DOHH2 (cell line): Measurements from ENCODE around the gene IFNGR2.

Source experiments
- H3F3A ChIP-seq: fragments of 200-600 bp; sonication (generic), shearing (Covaris generic); 2 replicates; pipeline ENCODE4 v1.6.0; 2016; ENCODE audit warnings: antibody characterized with exemption, mild to moderate bottlenecking; ENCODE audit not compliant: control insufficient read depth, insufficient read depth
- H3K27ac ChIP-seq: fragments of 200-600 bp; sonication (generic); 2 replicates; pipeline ENCODE4 v1.5.1; 2014; ENCODE audit warnings: low read depth, mild to moderate bottlenecking, low read length, moderate library complexity
- H3K27me3 ChIP-seq: fragments of 200-600 bp; sonication (generic); 2 replicates; pipeline ENCODE4 v1.6.1; 2014; ENCODE audit warnings: mild to moderate bottlenecking, low read length, mixed read lengths; ENCODE audit not compliant: control insufficient read depth
- H3K36me3 ChIP-seq: fragments of 200-600 bp; sonication (generic); 2 replicates; pipeline ENCODE4 v1.6.1; 2014; ENCODE audit warnings: mild to moderate bottlenecking, low read length, moderate library complexity, mixed read lengths; ENCODE audit not compliant: control insufficient read depth
- H3K4me1 ChIP-seq: fragments of 200-600 bp; sonication (generic); 2 replicates; pipeline ENCODE4 v1.6.1; 2014; ENCODE audit warnings: mild to moderate bottlenecking, low read length, mixed read lengths; ENCODE audit not compliant: control insufficient read depth
- H3K4me2 ChIP-seq: fragments of 200-600 bp; sonication (generic); 2 replicates; pipeline ENCODE4 v1.6.0; 2014; ENCODE audit warnings: mild to moderate bottlenecking, low read length, moderate library complexity
- H3K4me3 ChIP-seq: fragments of 200-600 bp; sonication (generic); 2 replicates; pipeline ENCODE4 v1.5.1; 2014; ENCODE audit warnings: mild to moderate bottlenecking, low read length, mixed read lengths
- H3K79me2 ChIP-seq: fragments of 200-600 bp; sonication (generic); 2 replicates; pipeline ENCODE4 v1.6.1; 2014; ENCODE audit warnings: mild to moderate bottlenecking, low read length, mixed read lengths; ENCODE audit not compliant: control insufficient read depth
- H3K9me2 ChIP-seq: fragments of 200-600 bp; sonication (generic); replicated peaks from 2 replicates; pipeline ENCODE4 v1.6.1; 2014; ENCODE audit warnings: mild to moderate bottlenecking, low read length, mixed read lengths; ENCODE audit not compliant: control insufficient read depth
- H3K9me3 ChIP-seq: fragments of 200-600 bp; sonication (generic); 2 replicates; pipeline ENCODE4 v1.6.1; 2014; ENCODE audit warnings: antibody characterized with exemption, low read length, mixed read lengths; ENCODE audit not compliant: control insufficient read depth, insufficient read depth
- H4K20me1 ChIP-seq: fragments of 200-600 bp; sonication (generic); 2 replicates; pipeline ENCODE4 v1.6.0; 2014; ENCODE audit warnings: low read depth, mild to moderate bottlenecking, antibody characterized with exemption, low read length, moderate library complexity; ENCODE audit not compliant: control insufficient read depth, insufficient read depth
- EZH2phosphoT487 ChIP-seq: fragments of 200-600 bp; sonication (generic); IDR thresholded peaks from 2 replicates; pipeline ENCODE4 v1.6.1; 2017; ENCODE audit warnings: borderline replicate concordance, mild to moderate bottlenecking, antibody characterized with exemption, low read length, moderate library complexity, mixed read lengths
- TF ChIP-seq, protein P1 (sequence below): fragments of 200-600 bp; sonication (generic); IDR thresholded peaks from one replicate; pipeline ENCODE4 v1.5.1; 2014; ENCODE audit warnings: antibody characterized with exemption, mild to moderate bottlenecking, low read depth, low read length; ENCODE audit not compliant: poor library complexity, severe bottlenecking

IFNGR2 gene

DNA sequence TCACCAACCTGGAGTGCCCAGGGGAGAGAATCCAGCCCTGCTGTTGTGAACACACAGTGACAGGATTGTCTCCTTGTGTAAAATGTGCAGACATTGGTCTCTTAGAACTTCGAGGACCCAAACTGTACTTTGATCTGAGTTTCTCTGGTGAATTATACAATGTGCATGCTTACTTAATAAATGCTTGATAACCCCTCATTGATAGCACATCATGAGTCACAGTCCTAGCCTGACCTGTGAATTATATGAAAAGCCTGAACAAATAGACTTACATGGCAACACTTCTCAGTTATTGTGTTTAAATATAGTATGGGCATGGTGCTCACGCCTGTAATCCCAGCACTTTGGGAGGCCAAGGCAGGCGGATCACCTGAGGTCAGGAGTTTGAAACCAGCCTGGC lies 22.6 kb downstream of the IFNGR2 start:
- H4K20me1 ChIP-seq = no peaks in the 10 kb centered on the region
- H3K79me2 ChIP-seq = peaks cover 29% of the 10 kb centered on the region
- H3K27ac ChIP-seq = no peak overlapping the region
- no peaks in the 10 kb centered on the region for H3K9me2 ChIP-seq
- no peak overlapping the region for H3K4me3 ChIP-seq
- H3K9me3 ChIP-seq = no peaks in the 10 kb centered on the region
- H3K4me1 ChIP-seq = peaks cover 27% of the 10 kb centered on the region
- no peaks in the 10 kb centered on the region for H3K27me3 ChIP-seq
- no peaks in the 10 kb centered on the region for H3F3A ChIP-seq
- TF ChIP-seq, protein P1, sequence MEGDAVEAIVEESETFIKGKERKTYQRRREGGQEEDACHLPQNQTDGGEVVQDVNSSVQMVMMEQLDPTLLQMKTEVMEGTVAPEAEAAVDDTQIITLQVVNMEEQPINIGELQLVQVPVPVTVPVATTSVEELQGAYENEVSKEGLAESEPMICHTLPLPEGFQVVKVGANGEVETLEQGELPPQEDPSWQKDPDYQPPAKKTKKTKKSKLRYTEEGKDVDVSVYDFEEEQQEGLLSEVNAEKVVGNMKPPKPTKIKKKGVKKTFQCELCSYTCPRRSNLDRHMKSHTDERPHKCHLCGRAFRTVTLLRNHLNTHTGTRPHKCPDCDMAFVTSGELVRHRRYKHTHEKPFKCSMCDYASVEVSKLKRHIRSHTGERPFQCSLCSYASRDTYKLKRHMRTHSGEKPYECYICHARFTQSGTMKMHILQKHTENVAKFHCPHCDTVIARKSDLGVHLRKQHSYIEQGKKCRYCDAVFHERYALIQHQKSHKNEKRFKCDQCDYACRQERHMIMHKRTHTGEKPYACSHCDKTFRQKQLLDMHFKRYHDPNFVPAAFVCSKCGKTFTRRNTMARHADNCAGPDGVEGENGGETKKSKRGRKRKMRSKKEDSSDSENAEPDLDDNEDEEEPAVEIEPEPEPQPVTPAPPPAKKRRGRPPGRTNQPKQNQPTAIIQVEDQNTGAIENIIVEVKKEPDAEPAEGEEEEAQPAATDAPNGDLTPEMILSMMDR = no peak
- no peak for TF ChIP-seq EZH2phosphoT487
- H3K4me2 ChIP-seq = no peak overlapping the region
- peaks cover 79% of the 10 kb centered on the region for H3K36me3 ChIP-seq

DNA sequence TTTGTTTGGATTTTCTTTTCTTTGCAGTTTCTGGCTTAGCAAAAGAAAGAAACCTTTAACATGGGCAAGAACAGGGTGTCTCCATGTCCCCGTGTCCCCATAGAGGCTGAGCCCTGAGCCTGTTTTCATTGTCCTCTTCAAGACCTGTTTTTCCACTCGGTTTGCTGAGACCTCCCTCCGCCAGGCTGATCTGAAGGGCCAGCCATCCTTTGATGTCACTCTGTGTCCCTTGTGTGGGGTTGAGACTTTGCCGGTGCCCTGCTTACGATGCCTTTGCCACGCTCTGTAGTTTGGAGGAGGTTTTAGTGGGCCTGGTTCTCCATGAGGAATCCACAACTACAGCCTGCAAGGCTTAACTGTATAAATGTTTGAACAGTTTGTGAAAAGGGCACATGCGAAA lies 23.8 kb downstream of the IFNGR2 start:
- Histone ChIP-seq H3F3A (no peaks in the 10 kb centered on the region), H4K20me1 (no peaks in the 10 kb centered on the region), H3K4me3 (no peak overlapping the region), H3K4me1 (peaks cover 27% of the 10 kb centered on the region), H3K9me2 (no peaks in the 10 kb centered on the region), H3K9me3 (no peaks in the 10 kb centered on the region), H3K27ac (no peak overlapping the region), H3K36me3 (peaks cover 82% of the 10 kb centered on the region), H3K4me2 (no peak overlapping the region), H3K27me3 (no peaks in the 10 kb centered on the region), H3K79me2 (peaks cover 21% of the 10 kb centered on the region)
- TF ChIP-seq, protein P1 = no peak
- TF ChIP-seq EZH2phosphoT487 = no peak

DNA sequence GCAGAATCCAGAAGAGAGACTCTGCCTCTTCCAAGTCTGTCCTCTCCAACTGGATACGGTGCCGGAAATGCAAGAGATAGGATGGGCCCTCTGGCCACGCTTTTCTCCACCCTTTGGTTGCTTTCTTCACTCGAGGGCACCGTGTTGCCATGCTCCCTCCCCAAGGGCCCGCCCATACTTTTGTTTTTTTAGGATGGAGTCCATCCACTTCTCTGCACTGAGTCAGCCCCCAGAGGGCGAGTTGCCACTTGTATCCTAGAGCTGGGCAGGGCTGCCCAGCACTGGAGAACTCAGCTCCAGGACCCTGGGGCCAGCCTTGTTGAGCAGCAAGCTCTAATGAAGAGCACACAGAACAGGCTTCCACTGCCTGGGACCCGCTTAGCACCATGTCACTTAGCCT lies 25.5 kb downstream of the IFNGR2 start:
- no peaks in the 10 kb centered on the region for H3K9me3 ChIP-seq
- no peaks in the 10 kb centered on the region for H4K20me1 ChIP-seq
- H3K4me3 ChIP-seq = no peak overlapping the region
- no peaks in the 10 kb centered on the region for H3F3A ChIP-seq
- peaks cover 90% of the 10 kb centered on the region for H3K36me3 ChIP-seq
- peaks cover 22% of the 10 kb centered on the region for H3K79me2 ChIP-seq
- TF ChIP-seq, protein P1 = no peak
- TF ChIP-seq EZH2phosphoT487 = no peak
- H3K27me3 ChIP-seq = no peaks in the 10 kb centered on the region
- 0 out of 2 replicates have a peak overlapping the region, but pooled peaks have one; percentile 13 for H3K27ac ChIP-seq
- H3K9me2 ChIP-seq = no peaks in the 10 kb centered on the region
- H3K4me1 ChIP-seq = peaks cover 42% of the 10 kb centered on the region
- H3K4me2 ChIP-seq = peak overlapping the region; percentile 28; the same call in 1 of the 2 replicates
